Smooth muscle cell (in vitro differentiated cells): ENCODE results near the gene PFDN2. TPM values are rescaled to one million over a fixed set of nuclear protein-coding genes. Genes with fewer than 3 reads are reported as not detected.

Source experiments
- DNase-seq: peaks from one replicate; lab custom pipeline; 2025; ENCODE audit not compliant: unreplicated experiment; lab: John Stamatoyannopoulos, UW
- H2AFZ ChIP-seq: fragments of 200-600 bp; sonication (generic); 2 replicates; pipeline ENCODE4 v1.6.0; 2016; ENCODE audit warnings: antibody characterized with exemption, low read depth, mild to moderate bottlenecking
- H3F3A ChIP-seq: fragments of 200-600 bp; sonication (generic); 2 replicates; pipeline ENCODE4 v1.6.0; 2017; ENCODE audit warnings: antibody characterized with exemption, low read depth
- H3K27ac ChIP-seq: fragments of 200-600 bp; sonication (generic); 2 replicates; pipeline ENCODE4 v1.5.1; 2016; ENCODE audit warnings: low read depth, mild to moderate bottlenecking
- H3K27me3 ChIP-seq: fragments of 200-600 bp; sonication (generic); 2 replicates; pipeline ENCODE4 v1.6.1; 2016; ENCODE audit warnings: low read depth, mild to moderate bottlenecking
- H3K36me3 ChIP-seq: fragments of 200-600 bp; sonication (generic); 2 replicates; pipeline ENCODE4 v1.5.1; 2016; ENCODE audit warnings: low read depth
- H3K4me1 ChIP-seq: fragments of 200-600 bp; sonication (generic); 2 replicates; pipeline ENCODE4 v1.5.1; 2016; ENCODE audit warnings: low read depth
- H3K4me2 ChIP-seq: fragments of 200-600 bp; sonication (generic); 2 replicates; pipeline ENCODE4 v1.6.0; 2016; ENCODE audit warnings: mild to moderate bottlenecking
- H3K4me3 ChIP-seq: fragments of 200-600 bp; sonication (generic); 2 replicates; pipeline ENCODE4 v1.5.1; 2016; ENCODE audit warnings: mild to moderate bottlenecking
- H3K79me2 ChIP-seq: fragments of 200-600 bp; sonication (generic); 2 replicates; pipeline ENCODE4 v1.6.0; 2016; ENCODE audit warnings: low read depth, mild to moderate bottlenecking
- H3K9ac ChIP-seq: fragments of 200-600 bp; sonication (generic); 2 replicates; pipeline ENCODE4 v1.6.0; 2016; ENCODE audit warnings: low read depth
- H3K9me3 ChIP-seq: fragments of 200-600 bp; sonication (generic); replicated peaks from 2 replicates; pipeline ENCODE4 v1.5.1; 2016; ENCODE audit warnings: low read depth
- H4K20me1 ChIP-seq: fragments of 200-600 bp; sonication (generic); 2 replicates; pipeline ENCODE4 v1.6.0; 2016; ENCODE audit warnings: low read depth
- CTCF ChIP-seq: fragments of 200-600 bp; sonication (generic); IDR thresholded peaks from 2 replicates; pipeline ENCODE4 v1.5.1; 2017; ENCODE audit warnings: borderline replicate concordance, mild to moderate bottlenecking, antibody characterized with exemption; ENCODE audit not compliant: insufficient read depth, poor library complexity, severe bottlenecking
- WGBS: methylation state at CpG from one replicate; pipeline ENCODE4 v1.1.7; 2016; ENCODE audit warnings: low lambda C conversion rate; 5-methylcytosine and 5-hydroxymethylcytosine counted together
- polyA plus RNA-seq: library from polyadenylated mRNA; unstranded; fragments of >200 nt; fragmentation: Nextera tagmentation; extraction: Ambion mirVana; gene quantifications from 2 replicates; pipeline ENCODE4 v1.2.1, GENCODE V29; 2016
- total RNA-seq: library from RNA; depleted of rRNA; stranded (reverse); fragments of >200 nt; gene quantifications from 2 replicates; pipeline ENCODE4 v1.2.3, GENCODE V29; 2014

PFDN2 gene
- total and polyA plus RNA-seq, 2 experiments from 2014 or later = 82.0 to 139 TPM

GRCh38 chr1:161130266-161130665 is 12.4 kb upstream of the PFDN2 start:
- TF ChIP-seq CTCF = no peak
- Histone ChIP-seq H3K4me1 (peaks cover 19% of the 10 kb centered on the region), H3K4me2 (peak overlapping the region; percentile 85), H3F3A (peaks cover 5% of the 10 kb centered on the region), H3K27me3 (no peaks in the 10 kb centered on the region), H3K4me3 (peak overlapping the region; percentile 65), H2AFZ (no peak overlapping the region), H3K9ac (no peak overlapping the region), H3K36me3 (peaks cover 3% of the 10 kb centered on the region), H4K20me1 (peaks cover 50% of the 10 kb centered on the region), H3K79me2 (peaks cover 82% of the 10 kb centered on the region), H3K27ac (peak overlapping the region; percentile 1), H3K9me3 (no peaks in the 10 kb centered on the region)
- 64% methylated on average over 1 of the region's 1 CpG for WGBS
- DNase-seq = no peak

- peaks cover 3% of the 10 kb centered on the region for H3K36me3 ChIP-seq
- 92% methylated on average over 4 of the region's 4 CpGs for WGBS
- H4K20me1 ChIP-seq = peaks cover 49% of the 10 kb centered on the region
- DNase-seq = no peak
- peaks cover 5% of the 10 kb centered on the region for H3F3A ChIP-seq
- H2AFZ ChIP-seq = no peak overlapping the region
- H3K4me1 ChIP-seq = peaks cover 19% of the 10 kb centered on the region
- H3K4me3 ChIP-seq = no peak overlapping the region
- no peaks in the 10 kb centered on the region for H3K27me3 ChIP-seq
- H3K27ac ChIP-seq = peak overlapping the region; percentile 1
- no peak for TF ChIP-seq CTCF
- H3K4me2 ChIP-seq = no peak overlapping the region
- H3K9ac ChIP-seq = no peak overlapping the region
- H3K9me3 ChIP-seq = no peaks in the 10 kb centered on the region
- H3K79me2 ChIP-seq = peaks cover 71% of the 10 kb centered on the region
Observed at GRCh38 chr1:161128591-161129420, 11.0 kb upstream of the PFDN2 start.

- Histone ChIP-seq H3K9me3 (no peaks in the 10 kb centered on the region), H3K27ac (no peak overlapping the region), H3F3A (peaks cover 5% of the 10 kb centered on the region), H3K79me2 (peaks cover 70% of the 10 kb centered on the region), H3K4me1 (peaks cover 19% of the 10 kb centered on the region), H2AFZ (no peak overlapping the region), H3K27me3 (no peaks in the 10 kb centered on the region), H3K9ac (no peak overlapping the region), H3K36me3 (peaks cover 3% of the 10 kb centered on the region), H3K4me2 (no peak overlapping the region), H3K4me3 (no peak overlapping the region), H4K20me1 (peaks cover 49% of the 10 kb centered on the region)
- DNase-seq = no peak
- no peak for TF ChIP-seq CTCF
- WGBS = 100% methylated on average over 2 of the region's 2 CpGs
Observed at GRCh38 chr1:161127649-161128048, 9.8 kb upstream of the PFDN2 start.
